Naive thymus-derived CD4-positive, alpha-beta T cell (primary cell): ENCODE measurements around the gene DCDC2. TPM values are rescaled to one million over a fixed set of nuclear protein-coding genes. Genes with fewer than 3 reads are reported as not detected.
"Not testable (repeated sequence)": the region's sequence is repeated elsewhere in the genome, so short reads cannot be mapped to it uniquely, and the experiment has no call there.

ENCODE experiments used
- ATAC-seq: fragments of 150-1000 bp; cut with Tn5 transposase; 2 replicates; pipeline ENCODE4 v1.10.0; 2021; ENCODE audit warnings: mild to moderate bottlenecking, moderate library complexity
- CTCF ChIA-PET: fragments of 350-600 bp; sonication (Branson Sonifier 250); formaldehyde crosslinking; loops from one replicate; lab custom pipeline; 2021; ENCODE audit warnings: antibody characterized with exemption; lab: Charles Lee
- POLR2A ChIA-PET: fragments of 350-600 bp; sonication (Branson Sonifier 250); formaldehyde crosslinking; loops from one replicate; lab custom pipeline; 2021; ENCODE audit warnings: antibody characterized with exemption, inconsistent platforms; lab: Charles Lee
- DNase-seq, 9 donors: peaks; one replicate each; pipeline versions ENCODE4 v3.0.0 to v3.0.0-alpha.2; 2020 to 2022; ENCODE audit warnings: mixed read lengths in 1 of 9
- H3K27ac ChIP-seq: one replicate; pipeline ENCODE4 v1.7.0; 2013; ENCODE audit warnings: mild to moderate bottlenecking, low read depth, low read length, moderate library complexity
- H3K27me3 ChIP-seq, 2 donors: one replicate each; pipeline ENCODE4 v1.7.0; 2013; ENCODE audit warnings: low read length in 2 of 2, mild to moderate bottlenecking in 2 of 2, moderate library complexity in 2 of 2; ENCODE audit not compliant: control insufficient read depth in 2 of 2, insufficient read depth in 2 of 2
- H3K36me3 ChIP-seq, 3 experiments: 1 replicate in 2 of 3; 2 replicates in 1 of 3; pipeline ENCODE4 v1.7.0; 2013; ENCODE audit warnings: low read length in 3 of 3, mild to moderate bottlenecking in 3 of 3, moderate library complexity in 1 of 3; ENCODE audit not compliant: insufficient read depth in 3 of 3, control insufficient read depth in 2 of 3
- H3K4me1 ChIP-seq, 2 donors: one replicate each; pipeline ENCODE4 v1.7.0; 2013; ENCODE audit warnings: low read length in 2 of 2, mild to moderate bottlenecking in 2 of 2, moderate library complexity in 1 of 2; ENCODE audit not compliant: control insufficient read depth in 2 of 2, insufficient read depth in 2 of 2
- H3K4me3 ChIP-seq: 2 replicates; pipeline ENCODE4 v1.7.0; 2013; ENCODE audit warnings: mild to moderate bottlenecking, low read length
- H3K9me3 ChIP-seq, 3 experiments: 1 replicate in 2 of 3; 2 replicates in 1 of 3; pipeline ENCODE4 v1.7.0; 2013; ENCODE audit warnings: low read length in 3 of 3; ENCODE audit not compliant: control insufficient read depth in 2 of 3
- H3K27ac Mint-ChIP-seq, 9 donors: one replicate each; pipeline ENCODE4 v1.8.0; 2020 to 2022; ENCODE audit warnings: mixed read lengths in 9 of 9, mild to moderate bottlenecking in 8 of 9, moderate library complexity in 5 of 9, inconsistent platforms in 2 of 9
- H3K27me3 Mint-ChIP-seq, 5 donors: one replicate each; pipeline ENCODE4 v1.8.0; 2021 to 2022; ENCODE audit warnings: mixed read lengths in 5 of 5, mild to moderate bottlenecking in 1 of 5
- H3K36me3 Mint-ChIP-seq, 5 donors: one replicate each; pipeline ENCODE4 v1.8.0; 2020 to 2022; ENCODE audit warnings: mixed read lengths in 5 of 5, mild to moderate bottlenecking in 3 of 5, inconsistent platforms in 1 of 5
- H3K4me1 Mint-ChIP-seq, 7 donors: one replicate each; pipeline ENCODE4 v1.8.0; 2020 to 2022; ENCODE audit warnings: mixed read lengths in 7 of 7, mild to moderate bottlenecking in 3 of 7, inconsistent platforms in 1 of 7
- H3K4me3 Mint-ChIP-seq, 10 donors: one replicate each; pipeline ENCODE4 v1.8.0; 2020 to 2022; ENCODE audit warnings: mild to moderate bottlenecking in 10 of 10, mixed read lengths in 10 of 10, moderate library complexity in 6 of 10, inconsistent platforms in 2 of 10
- H3K9me3 Mint-ChIP-seq, 11 donors: one replicate each; pipeline ENCODE4 v1.8.0; 2020 to 2022; ENCODE audit warnings: mixed read lengths in 11 of 11, mild to moderate bottlenecking in 4 of 11, inconsistent platforms in 1 of 11, moderate library complexity in 1 of 11
- intact Hi-C, 2 donors: fragments of 100-400 bp; cut with micrococcal nuclease; formaldehyde crosslinking; loops; one replicate each; pipeline ENCODE4 v1.15.1; 2023
- polyA plus RNA-seq, 2 donors: library from polyadenylated mRNA; unstranded; fragments of 300-500 nt; fragmentation: Illumina TruSeq; gene quantifications; one replicate each; pipeline ENCODE4 v1.2.3, GENCODE V29; 2021
- total RNA-seq, 6 experiments: library from RNA in 5 of 6; stranded (reverse) in 5 of 6; gene quantifications; 1 replicate in 5 of 6; 2 replicates in 1 of 6; pipeline ENCODE4 v1.2.3 and lab custom pipeline; 2021 to 2026

Gene DCDC2
- total and polyA plus RNA-seq, 7 experiments from 2014 or later = 0.24 to 0.92 TPM; not detected in 5

DNA sequence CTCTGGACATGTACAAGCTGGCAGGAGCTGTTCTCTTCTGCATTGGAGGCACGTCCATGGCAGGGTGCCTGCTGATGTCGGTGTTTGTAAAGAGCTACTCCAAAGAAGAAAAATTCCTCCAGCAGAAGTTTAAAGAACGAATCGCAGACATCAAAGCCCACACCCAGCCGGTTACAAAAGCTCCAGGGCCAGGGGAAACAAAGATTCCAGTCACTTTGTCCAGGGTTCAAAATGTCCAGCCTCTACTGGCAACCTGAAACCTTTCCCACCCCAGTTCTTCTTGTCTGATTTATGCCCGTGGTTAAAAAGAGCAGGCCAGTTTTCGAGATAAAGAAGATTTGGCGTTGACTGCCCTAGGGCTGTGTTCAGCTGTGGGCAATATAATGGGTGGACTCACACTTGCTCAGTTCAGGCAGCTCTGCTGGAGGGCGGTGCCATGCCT, 212.1 kb downstream of the DCDC2 start:
- Mint-ChIP-seq H3K27ac (no peak overlapping the region), H3K36me3 (no peaks in the 10 kb centered on the region), H3K27me3 (peaks cover 0 to 35% (median 27%) of the 10 kb centered on the region in 5 donors), H3K4me1 (no peaks in the 10 kb centered on the region), H3K9me3 (peaks cover 0 to 9% (median 1%) of the 10 kb centered on the region in 11 donors), H3K4me3 (no peak overlapping the region)
- Histone ChIP-seq H3K27ac (no peak overlapping the region), H3K9me3 (no peaks in the 10 kb centered on the region), H3K4me1 (no peaks in the 10 kb centered on the region), H3K27me3 (peaks cover 0 to 4% of the 10 kb centered on the region in 2 donors), H3K4me3 (no peak overlapping the region), H3K36me3 (no peaks in the 10 kb centered on the region)
- intact Hi-C loops = no loop called here
- ATAC-seq (no peak), DNase-seq (no peak)
- CTCF ChIA-PET = no interaction called here
- POLR2A ChIA-PET = no interaction called here

- intact Hi-C loops, H3K4me1 Mint-ChIP-seq, H3K36me3 Mint-ChIP-seq, H3K4me3 ChIP-seq, CTCF ChIA-PET, H3K27ac ChIP-seq, H3K27me3 ChIP-seq, POLR2A ChIA-PET, ATAC-seq, H3K4me3 Mint-ChIP-seq, H3K36me3 ChIP-seq, H3K9me3 ChIP-seq, H3K4me1 ChIP-seq, DNase-seq, H3K27ac Mint-ChIP-seq: not testable (repeated sequence)
- Mint-ChIP-seq H3K27me3 (peaks cover 0 to 20% (median 10%) of the 10 kb centered on the region in 5 donors), H3K9me3 (peaks cover 0 to 11% (median 0%) of the 10 kb centered on the region in 11 donors)
These were observed 215.1 kb downstream of the DCDC2 start for GRCh38 chr6:24142733-24143132.

- intact Hi-C loops = no loop called here
These were observed 217.3 kb downstream of the DCDC2 start for GRCh38 chr6:24140591-24140990.

DNA sequence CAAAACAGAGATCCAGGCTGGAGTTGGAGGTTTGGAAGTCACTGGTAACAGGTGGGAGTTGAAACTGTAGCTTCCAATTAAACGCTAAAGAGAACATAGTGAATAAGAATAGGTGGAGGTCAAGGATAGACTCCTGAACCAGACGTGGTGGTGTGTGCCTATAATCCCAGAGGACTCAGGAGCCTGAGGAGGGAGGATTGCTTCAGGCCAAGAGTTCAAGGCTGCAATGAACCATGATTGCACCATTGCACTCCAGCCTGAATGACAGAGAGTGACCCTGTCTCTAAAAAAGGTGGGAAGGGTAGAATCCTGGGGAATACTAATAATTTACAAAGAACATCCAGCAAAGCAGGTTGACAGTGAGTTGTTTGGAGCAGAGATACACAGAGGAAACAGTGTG, 218.2 kb downstream of the DCDC2 start:
- Histone ChIP-seq H3K4me3 (no peak overlapping the region), H3K9me3 (no peaks in the 10 kb centered on the region), H3K27ac (no peak overlapping the region), H3K27me3 (no peaks in the 10 kb centered on the region), H3K36me3 (no peaks in the 10 kb centered on the region), H3K4me1 (no peaks in the 10 kb centered on the region)
- H3K27ac Mint-ChIP-seq = no peak overlapping the region
- no peak for DNase-seq
- ChIA-PET CTCF (no interaction called here), POLR2A (no interaction called here)
- H3K27me3 Mint-ChIP-seq = peaks cover 0 to 22% (median 7%) of the 10 kb centered on the region in 5 donors
- intact Hi-C loops = no loop called here
- H3K36me3 Mint-ChIP-seq = peaks cover 0 to 4% (median 0%) of the 10 kb centered on the region in 5 donors
- ATAC-seq = no peak
- H3K4me3 Mint-ChIP-seq = no peak overlapping the region
- H3K4me1 Mint-ChIP-seq = no peaks in the 10 kb centered on the region
- peaks cover 0 to 17% (median 2%) of the 10 kb centered on the region in 11 donors for H3K9me3 Mint-ChIP-seq

More at GRCh38 chr6:24140591-24140990, 217.3 kb downstream of the DCDC2 start:
- no peaks in the 10 kb centered on the region for H3K9me3 ChIP-seq
- DNase-seq (no peak), ATAC-seq (no peak)
- no peak overlapping the region for H3K4me3 Mint-ChIP-seq
- CTCF ChIA-PET = no interaction called here
- H3K27me3 Mint-ChIP-seq = peaks cover 0 to 12% (median 6%) of the 10 kb centered on the region in 5 donors
- POLR2A ChIA-PET = no interaction called here
- no peak overlapping the region for H3K27ac ChIP-seq
- peaks cover 0 to 11% (median 0%) of the 10 kb centered on the region in 11 donors for H3K9me3 Mint-ChIP-seq
- no peaks in the 10 kb centered on the region for H3K4me1 ChIP-seq
- H3K36me3 ChIP-seq = no peaks in the 10 kb centered on the region
- no peaks in the 10 kb centered on the region for H3K4me1 Mint-ChIP-seq
- no peak overlapping the region for H3K27ac Mint-ChIP-seq
- H3K27me3 ChIP-seq = no peaks in the 10 kb centered on the region
- no peaks in the 10 kb centered on the region for H3K36me3 Mint-ChIP-seq
- no peak overlapping the region for H3K4me3 ChIP-seq

GRCh38 chr6:24139080-24139479, 218.8 kb downstream of the DCDC2 start:
- Histone ChIP-seq H3K27ac (no peak overlapping the region), H3K27me3 (no peaks in the 10 kb centered on the region), H3K36me3 (no peaks in the 10 kb centered on the region), H3K4me3 (no peak overlapping the region), H3K9me3 (no peaks in the 10 kb centered on the region), H3K4me1 (no peaks in the 10 kb centered on the region)
- DNase-seq = no peak
- no peak overlapping the region for H3K4me3 Mint-ChIP-seq
- H3K9me3 Mint-ChIP-seq = peaks cover 0 to 17% (median 2%) of the 10 kb centered on the region in 11 donors
- POLR2A ChIA-PET = no interaction called here
- no peak for ATAC-seq
- peaks cover 0 to 4% (median 0%) of the 10 kb centered on the region in 5 donors for H3K36me3 Mint-ChIP-seq
- peaks cover 0 to 20% (median 8%) of the 10 kb centered on the region in 5 donors for H3K27me3 Mint-ChIP-seq
- peak overlapping the region in 1 of 9 donors; percentile 47 for H3K27ac Mint-ChIP-seq
- H3K4me1 Mint-ChIP-seq = no peaks in the 10 kb centered on the region
- intact Hi-C loops = no loop called here
- CTCF ChIA-PET = no interaction called here

GRCh38 chr6:24131751-24132150, 226.1 kb downstream of the DCDC2 start:
- Mint-ChIP-seq H3K9me3 (peaks cover 0 to 10% (median 4%) of the 10 kb centered on the region in 11 donors), H3K4me3 (no peak overlapping the region), H3K4me1 (no peaks in the 10 kb centered on the region), H3K27me3 (peaks cover 2 to 53% (median 29%) of the 10 kb centered on the region in 5 donors), H3K36me3 (peaks cover 0 to 13% (median 0%) of the 10 kb centered on the region in 5 donors), H3K27ac (no peak overlapping the region)
- ChIA-PET CTCF (no interaction called here), POLR2A (no interaction called here)
- Histone ChIP-seq H3K4me3 (no peak overlapping the region), H3K4me1 (no peaks in the 10 kb centered on the region), H3K27me3 (no peaks in the 10 kb centered on the region), H3K9me3 (no peaks in the 10 kb centered on the region), H3K27ac (no peak overlapping the region), H3K36me3 (no peaks in the 10 kb centered on the region)
- ATAC-seq (no peak), DNase-seq (no peak)
- intact Hi-C loops = no loop called here

GRCh38 chr6:24127316-24127715, 230.5 kb downstream of the DCDC2 start:
- DNase-seq (no peak), ATAC-seq (no peak)
- H3K4me3 Mint-ChIP-seq = no peak overlapping the region
- H3K27ac ChIP-seq = no peak overlapping the region
- peaks cover 12 to 66% (median 43%) of the 10 kb centered on the region in 5 donors for H3K27me3 Mint-ChIP-seq
- H3K9me3 Mint-ChIP-seq = peaks cover 0 to 17% (median 8%) of the 10 kb centered on the region in 11 donors
- H3K27me3 ChIP-seq = no peaks in the 10 kb centered on the region
- CTCF ChIA-PET = no interaction called here
- intact Hi-C loops = no loop called here
- no peaks in the 10 kb centered on the region for H3K9me3 ChIP-seq
- no peaks in the 10 kb centered on the region for H3K36me3 ChIP-seq
- H3K4me1 Mint-ChIP-seq = peaks cover 0 to 5% (median 0%) of the 10 kb centered on the region in 7 donors
- H3K36me3 Mint-ChIP-seq = peaks cover 0 to 4% (median 0%) of the 10 kb centered on the region in 5 donors
- H3K4me3 ChIP-seq = no peak overlapping the region
- H3K4me1 ChIP-seq = no peaks in the 10 kb centered on the region
- POLR2A ChIA-PET = no interaction called here
- no peak overlapping the region for H3K27ac Mint-ChIP-seq
